HEK293 (cell line): Measurements from ENCODE around the gene MCFD2.
A peak's percentile ranks its signal among the peaks of the same experiment; 100 is the strongest.

Experiments
- CTCF ChIA-PET: fragments of 350-600 bp; formaldehyde crosslinking; extraction: SDS; loops from one replicate; lab custom pipeline; 2021; ENCODE audit warnings: antibody characterized with exemption; lab: Yijun Ruan, JAX
- POLR2A ChIA-PET: fragments of 300-600 bp; formaldehyde crosslinking; extraction: SDS; loops from one replicate; lab custom pipeline; 2020; ENCODE audit warnings: antibody characterized with exemption, inconsistent platforms; lab: Yijun Ruan, JAX
- H3K27ac ChIP-seq: fragments of 200-500 bp; sonication (Bioruptor generic); 2 replicates; pipeline ENCODE4 v1.5.1; 2014; ENCODE audit warnings: low read depth, low read length, control low read depth, inconsistent platforms; ENCODE audit errors: extremely low read depth
- H3K36me3 ChIP-seq, 2 experiments: fragments of 200-500 bp in 1 of 2; sonication (Bioruptor generic) in 1 of 2; 1 replicate in 1 of 2; 2 replicates in 1 of 2; pipeline ENCODE4 v1.5.1; 2014 to 2017; ENCODE audit warnings: inconsistent platforms in 2 of 2, low read length in 2 of 2; ENCODE audit not compliant: control insufficient read depth in 2 of 2, insufficient read depth in 1 of 2
- H3K4me1 ChIP-seq: fragments of 200-500 bp; sonication (Bioruptor generic); 2 replicates; pipeline ENCODE4 v1.5.1; 2014; ENCODE audit warnings: mild to moderate bottlenecking, low read length, inconsistent platforms; ENCODE audit not compliant: control insufficient read depth, insufficient read depth
- H3K4me3 ChIP-seq: 2 replicates; pipeline ENCODE4 v1.5.1; 2011; ENCODE audit warnings: low read depth, mild to moderate bottlenecking, control low read depth, low read length, moderate library complexity
- H3K9me3 ChIP-seq: fragments of 200-500 bp; sonication (Bioruptor generic); 2 replicates; pipeline ENCODE4 v1.5.1; 2014; ENCODE audit warnings: low read depth, low read length, inconsistent platforms; ENCODE audit not compliant: control insufficient read depth, insufficient read depth
- BCL11B ChIP-seq: fragments of 450-650 bp; formaldehyde crosslinking; IDR thresholded peaks from 2 replicates; pipeline ENCODE4 v1.5.1; 2016; ENCODE audit warnings: low read depth, missing biosample characterization, missing genetic modification characterization
- KLF1 ChIP-seq: fragments of 450-650 bp; formaldehyde crosslinking; IDR thresholded peaks from 2 replicates; pipeline ENCODE4 v1.5.1; 2016; ENCODE audit warnings: missing biosample characterization, missing genetic modification characterization
- ZBTB1 ChIP-seq: fragments of 450-650 bp; formaldehyde crosslinking; IDR thresholded peaks from 2 replicates; pipeline ENCODE4 v1.5.1; 2016; ENCODE audit warnings: missing biosample characterization, missing genetic modification characterization
- ZEB2 ChIP-seq: fragments of 450-650 bp; formaldehyde crosslinking; IDR thresholded peaks from 2 replicates; pipeline ENCODE4 v1.5.1; 2016; ENCODE audit warnings: missing biosample characterization, missing genetic modification characterization
- ZNF10 ChIP-seq: fragments of 450-650 bp; formaldehyde crosslinking; IDR thresholded peaks from 2 replicates; pipeline ENCODE4 v1.5.1; 2017; ENCODE audit warnings: missing biosample characterization, missing genetic modification characterization
- ZNF121 ChIP-seq: fragments of 450-650 bp; formaldehyde crosslinking; IDR thresholded peaks from 2 replicates; pipeline ENCODE4 v1.5.1; 2016; ENCODE audit warnings: missing biosample characterization, missing genetic modification characterization
- ZNF175 ChIP-seq: fragments of 450-650 bp; formaldehyde crosslinking; IDR thresholded peaks from 2 replicates; pipeline ENCODE4 v1.5.1; 2016; ENCODE audit warnings: missing biosample characterization, missing genetic modification characterization
- ZNF202 ChIP-seq: fragments of 450-650 bp; formaldehyde crosslinking; IDR thresholded peaks from 2 replicates; pipeline ENCODE4 v1.5.1; 2016; ENCODE audit warnings: missing biosample characterization, missing genetic modification characterization, borderline replicate concordance
- ZNF292 ChIP-seq: fragments of 450-650 bp; formaldehyde crosslinking; IDR thresholded peaks from 2 replicates; pipeline ENCODE4 v1.5.1; 2016; ENCODE audit warnings: low read depth, missing biosample characterization, missing genetic modification characterization, borderline replicate concordance
- ZNF354C ChIP-seq: fragments of 450-650 bp; formaldehyde crosslinking; IDR thresholded peaks from 2 replicates; pipeline ENCODE4 v1.5.1; 2016; ENCODE audit warnings: missing biosample characterization, missing genetic modification characterization, low read depth, borderline replicate concordance
- ZNF416 ChIP-seq: fragments of 450-650 bp; formaldehyde crosslinking; IDR thresholded peaks from 2 replicates; pipeline ENCODE4 v1.5.1; 2016; ENCODE audit warnings: missing biosample characterization, missing genetic modification characterization
- ZNF48 ChIP-seq: fragments of 450-650 bp; formaldehyde crosslinking; IDR thresholded peaks from 2 replicates; pipeline ENCODE4 v1.5.1; 2016; ENCODE audit warnings: missing biosample characterization, missing genetic modification characterization
- ZNF548 ChIP-seq: fragments of 450-650 bp; formaldehyde crosslinking; IDR thresholded peaks from 2 replicates; pipeline ENCODE4 v1.5.1; 2016; ENCODE audit warnings: missing biosample characterization, missing genetic modification characterization
- ZNF571 ChIP-seq: fragments of 450-650 bp; formaldehyde crosslinking; IDR thresholded peaks from 2 replicates; pipeline ENCODE4 v1.5.0; 2017; ENCODE audit warnings: missing biosample characterization, missing genetic modification characterization
- ZNF660 ChIP-seq: fragments of 450-650 bp; IDR thresholded peaks from 2 replicates; pipeline ENCODE4 v1.5.1; 2018; ENCODE audit warnings: missing biosample characterization, mild to moderate bottlenecking, missing genetic modification characterization
- ZNF701 ChIP-seq: fragments of 450-650 bp; formaldehyde crosslinking; IDR thresholded peaks from 2 replicates; pipeline ENCODE4 v1.5.1; 2016; ENCODE audit warnings: missing biosample characterization, missing genetic modification characterization
- ZNF768 ChIP-seq: fragments of 450-650 bp; formaldehyde crosslinking; IDR thresholded peaks from 2 replicates; pipeline ENCODE4 v1.5.1; 2018; ENCODE audit warnings: missing biosample characterization, mild to moderate bottlenecking, missing genetic modification characterization
- TF ChIP-seq, protein P1 (sequence below): fragments of 450-650 bp; formaldehyde crosslinking; IDR thresholded peaks from 2 replicates; pipeline ENCODE4 v1.5.1; 2016; ENCODE audit warnings: missing biosample characterization, missing genetic modification characterization
- TF ChIP-seq, protein P2 (sequence below): fragments of 450-650 bp; IDR thresholded peaks from 2 replicates; pipeline ENCODE4 v1.5.1; 2018; ENCODE audit warnings: missing biosample characterization, mild to moderate bottlenecking, missing genetic modification characterization
- TF ChIP-seq, protein P3 (sequence below): fragments of 450-650 bp; formaldehyde crosslinking; IDR thresholded peaks from 2 replicates; pipeline ENCODE4 v1.5.1; 2016; ENCODE audit warnings: missing biosample characterization, missing genetic modification characterization
- TF ChIP-seq, protein P4 (sequence below): fragments of 450-650 bp; formaldehyde crosslinking; IDR thresholded peaks from 2 replicates; pipeline ENCODE4 v1.5.1; 2016; ENCODE audit warnings: missing biosample characterization, missing genetic modification characterization
- TF ChIP-seq, protein P5 (sequence below): fragments of 450-650 bp; formaldehyde crosslinking; IDR thresholded peaks from 2 replicates; pipeline ENCODE4 v1.5.1; 2016; ENCODE audit warnings: missing biosample characterization, missing genetic modification characterization, borderline replicate concordance

MCFD2 gene

DNA sequence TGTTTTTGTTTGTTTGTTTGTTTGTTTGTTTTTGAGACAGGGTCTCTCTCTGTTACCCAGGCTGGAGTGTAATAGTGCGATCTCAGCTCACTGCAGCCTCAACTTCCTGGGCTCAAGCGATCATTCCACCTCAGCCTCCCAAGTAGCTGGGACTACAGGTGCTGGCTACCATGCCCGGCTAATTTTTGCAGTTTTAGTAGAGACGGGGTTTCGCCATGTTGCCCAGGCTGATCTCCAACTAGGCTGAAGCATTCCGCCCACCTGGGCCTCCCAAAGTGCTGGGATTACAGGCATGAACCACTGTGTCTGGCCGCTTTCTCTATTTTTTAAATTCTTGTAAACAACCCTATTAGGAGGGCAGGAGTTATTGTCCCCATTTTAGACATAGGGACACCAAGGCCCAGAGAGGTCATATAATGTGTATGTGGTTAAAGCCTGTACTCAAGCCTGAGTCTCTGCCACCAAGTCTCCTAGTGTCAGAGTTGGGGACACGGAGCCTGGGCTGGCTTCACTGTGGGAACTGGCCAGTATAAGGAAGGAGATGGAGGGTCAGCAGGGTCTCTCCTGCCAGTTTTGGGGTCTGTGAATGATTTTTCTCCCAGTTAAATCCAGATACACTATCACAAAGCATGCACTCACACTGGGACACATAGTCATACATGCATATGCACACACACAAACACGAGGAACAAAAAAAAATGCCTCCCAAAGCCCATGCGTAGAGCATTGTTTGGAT is 27.5 kb upstream of the MCFD2 start:
- TF ChIP-seq, protein P1, sequence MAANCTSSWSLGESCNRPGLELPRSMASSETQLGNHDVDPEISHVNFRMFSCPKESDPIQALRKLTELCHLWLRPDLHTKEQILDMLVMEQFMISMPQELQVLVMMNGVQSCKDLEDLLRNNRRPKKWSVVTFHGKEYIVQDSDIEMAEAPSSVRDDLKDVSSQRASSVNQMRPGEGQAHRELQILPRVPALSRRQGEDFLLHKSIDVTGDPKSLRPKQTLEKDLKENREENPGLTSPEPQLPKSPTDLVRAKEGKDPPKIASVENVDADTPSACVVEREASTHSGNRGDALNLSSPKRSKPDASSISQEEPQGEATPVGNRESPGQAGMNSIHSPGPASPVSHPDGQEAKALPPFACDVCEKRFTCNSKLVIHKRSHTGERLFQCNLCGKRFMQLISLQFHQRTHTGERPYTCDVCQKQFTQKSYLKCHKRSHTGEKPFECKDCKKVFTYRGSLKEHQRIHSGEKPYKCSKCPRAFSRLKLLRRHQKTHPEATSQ (tag by site-specific recombination), result no peak
- TF ChIP-seq, protein P2, sequence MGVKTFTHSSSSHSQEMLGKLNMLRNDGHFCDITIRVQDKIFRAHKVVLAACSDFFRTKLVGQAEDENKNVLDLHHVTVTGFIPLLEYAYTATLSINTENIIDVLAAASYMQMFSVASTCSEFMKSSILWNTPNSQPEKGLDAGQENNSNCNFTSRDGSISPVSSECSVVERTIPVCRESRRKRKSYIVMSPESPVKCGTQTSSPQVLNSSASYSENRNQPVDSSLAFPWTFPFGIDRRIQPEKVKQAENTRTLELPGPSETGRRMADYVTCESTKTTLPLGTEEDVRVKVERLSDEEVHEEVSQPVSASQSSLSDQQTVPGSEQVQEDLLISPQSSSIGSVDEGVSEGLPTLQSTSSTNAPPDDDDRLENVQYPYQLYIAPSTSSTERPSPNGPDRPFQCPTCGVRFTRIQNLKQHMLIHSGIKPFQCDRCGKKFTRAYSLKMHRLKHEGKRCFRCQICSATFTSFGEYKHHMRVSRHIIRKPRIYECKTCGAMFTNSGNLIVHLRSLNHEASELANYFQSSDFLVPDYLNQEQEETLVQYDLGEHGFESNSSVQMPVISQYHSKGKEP (tag by site-specific recombination), result no peak
- Histone ChIP-seq H3K4me3 (no peak overlapping the region), H3K36me3 (no peaks in the 10 kb centered on the region; a peak in 1 of 3 replicates), H3K27ac (no peak overlapping the region), H3K4me1 (peaks cover 3% of the 10 kb centered on the region), H3K9me3 (no peaks in the 10 kb centered on the region)
- CTCF ChIA-PET, result interaction anchor here (0.6 to 2.8 kb wide), 2 partner anchors 380 to 689 kb away, joined by 3 to 11 read pairs; no protein-coding TSS in a partner anchor
- POLR2A ChIA-PET, result no interaction called here

DNA sequence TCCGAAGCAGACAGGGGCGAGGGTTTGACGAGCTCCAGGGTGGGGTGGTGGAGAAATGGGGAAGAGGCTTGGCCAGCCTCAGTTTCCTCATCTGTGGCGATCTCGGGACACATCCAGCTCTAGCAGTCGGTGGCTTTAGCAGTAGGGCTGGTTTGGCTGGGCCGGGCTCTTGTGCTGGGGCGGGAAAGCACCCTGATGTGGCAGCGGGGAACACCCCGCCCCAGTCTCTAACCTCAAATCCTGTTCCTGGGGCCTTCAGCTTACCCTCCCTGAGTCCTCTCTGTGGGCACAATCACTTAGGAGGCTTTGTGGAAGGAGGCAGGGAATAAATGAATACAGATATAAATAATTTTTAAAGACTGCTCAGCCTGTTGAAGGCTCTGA is 26.5 kb upstream of the MCFD2 start:
- Histone ChIP-seq H3K9me3 (no peaks in the 10 kb centered on the region), H3K36me3 (no peaks in the 10 kb centered on the region; a peak in 1 of 3 replicates), H3K27ac (peak overlapping the region; percentile 82; the same call in 1 of the 2 replicates), H3K4me3 (peak overlapping the region; percentile 84), H3K4me1 (peaks cover 3% of the 10 kb centered on the region)
- ChIA-PET POLR2A (no interaction called here), CTCF (interaction anchor here (0.6 to 2.8 kb wide), 2 partner anchors 381 to 690 kb away, joined by 3 to 11 read pairs; no protein-coding TSS in a partner anchor)
- TF ChIP-seq ZBTB1 (tag by site-specific recombination) (no peak), KLF1 (no peak), ZNF202 (tag by site-specific recombination) (no peak), ZNF48 (no peak), ZNF416 (tag by site-specific recombination) (no peak), ZNF660 (tag by site-specific recombination) (no peak), ZNF10 (tag by site-specific recombination) (no peak), ZNF768 (no peak), ZNF548 (tag by site-specific recombination) (no peak), ZNF292 (tag by site-specific recombination) (no peak), ZNF354C (no peak), ZNF701 (tag by site-specific recombination) (no peak), BCL11B (tag by site-specific recombination) (no peak), ZNF175 (no peak), ZNF121 (tag by site-specific recombination) (no peak), ZNF571 (tag by site-specific recombination) (no peak), ZEB2 (tag by site-specific recombination) (no peak)
- TF ChIP-seq, protein P3, sequence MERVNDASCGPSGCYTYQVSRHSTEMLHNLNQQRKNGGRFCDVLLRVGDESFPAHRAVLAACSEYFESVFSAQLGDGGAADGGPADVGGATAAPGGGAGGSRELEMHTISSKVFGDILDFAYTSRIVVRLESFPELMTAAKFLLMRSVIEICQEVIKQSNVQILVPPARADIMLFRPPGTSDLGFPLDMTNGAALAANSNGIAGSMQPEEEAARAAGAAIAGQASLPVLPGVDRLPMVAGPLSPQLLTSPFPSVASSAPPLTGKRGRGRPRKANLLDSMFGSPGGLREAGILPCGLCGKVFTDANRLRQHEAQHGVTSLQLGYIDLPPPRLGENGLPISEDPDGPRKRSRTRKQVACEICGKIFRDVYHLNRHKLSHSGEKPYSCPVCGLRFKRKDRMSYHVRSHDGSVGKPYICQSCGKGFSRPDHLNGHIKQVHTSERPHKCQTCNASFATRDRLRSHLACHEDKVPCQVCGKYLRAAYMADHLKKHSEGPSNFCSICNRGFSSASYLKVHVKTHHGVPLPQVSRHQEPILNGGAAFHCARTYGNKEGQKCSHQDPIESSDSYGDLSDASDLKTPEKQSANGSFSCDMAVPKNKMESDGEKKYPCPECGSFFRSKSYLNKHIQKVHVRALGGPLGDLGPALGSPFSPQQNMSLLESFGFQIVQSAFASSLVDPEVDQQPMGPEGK (tag by site-specific recombination), result no peak
- TF ChIP-seq, protein P4, sequence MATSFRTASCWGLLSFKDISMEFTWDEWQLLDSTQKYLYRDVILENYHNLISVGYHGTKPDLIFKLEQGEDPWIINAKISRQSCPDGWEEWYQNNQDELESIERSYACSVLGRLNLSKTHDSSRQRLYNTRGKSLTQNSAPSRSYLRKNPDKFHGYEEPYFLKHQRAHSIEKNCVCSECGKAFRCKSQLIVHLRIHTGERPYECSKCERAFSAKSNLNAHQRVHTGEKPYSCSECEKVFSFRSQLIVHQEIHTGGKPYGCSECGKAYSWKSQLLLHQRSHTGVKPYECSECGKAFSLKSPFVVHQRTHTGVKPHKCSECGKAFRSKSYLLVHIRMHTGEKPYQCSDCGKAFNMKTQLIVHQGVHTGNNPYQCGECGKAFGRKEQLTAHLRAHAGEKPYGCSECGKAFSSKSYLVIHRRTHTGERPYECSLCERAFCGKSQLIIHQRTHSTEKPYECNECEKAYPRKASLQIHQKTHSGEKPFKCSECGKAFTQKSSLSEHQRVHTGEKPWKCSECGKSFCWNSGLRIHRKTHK (tag by site-specific recombination), result no peak
- TF ChIP-seq, protein P5, sequence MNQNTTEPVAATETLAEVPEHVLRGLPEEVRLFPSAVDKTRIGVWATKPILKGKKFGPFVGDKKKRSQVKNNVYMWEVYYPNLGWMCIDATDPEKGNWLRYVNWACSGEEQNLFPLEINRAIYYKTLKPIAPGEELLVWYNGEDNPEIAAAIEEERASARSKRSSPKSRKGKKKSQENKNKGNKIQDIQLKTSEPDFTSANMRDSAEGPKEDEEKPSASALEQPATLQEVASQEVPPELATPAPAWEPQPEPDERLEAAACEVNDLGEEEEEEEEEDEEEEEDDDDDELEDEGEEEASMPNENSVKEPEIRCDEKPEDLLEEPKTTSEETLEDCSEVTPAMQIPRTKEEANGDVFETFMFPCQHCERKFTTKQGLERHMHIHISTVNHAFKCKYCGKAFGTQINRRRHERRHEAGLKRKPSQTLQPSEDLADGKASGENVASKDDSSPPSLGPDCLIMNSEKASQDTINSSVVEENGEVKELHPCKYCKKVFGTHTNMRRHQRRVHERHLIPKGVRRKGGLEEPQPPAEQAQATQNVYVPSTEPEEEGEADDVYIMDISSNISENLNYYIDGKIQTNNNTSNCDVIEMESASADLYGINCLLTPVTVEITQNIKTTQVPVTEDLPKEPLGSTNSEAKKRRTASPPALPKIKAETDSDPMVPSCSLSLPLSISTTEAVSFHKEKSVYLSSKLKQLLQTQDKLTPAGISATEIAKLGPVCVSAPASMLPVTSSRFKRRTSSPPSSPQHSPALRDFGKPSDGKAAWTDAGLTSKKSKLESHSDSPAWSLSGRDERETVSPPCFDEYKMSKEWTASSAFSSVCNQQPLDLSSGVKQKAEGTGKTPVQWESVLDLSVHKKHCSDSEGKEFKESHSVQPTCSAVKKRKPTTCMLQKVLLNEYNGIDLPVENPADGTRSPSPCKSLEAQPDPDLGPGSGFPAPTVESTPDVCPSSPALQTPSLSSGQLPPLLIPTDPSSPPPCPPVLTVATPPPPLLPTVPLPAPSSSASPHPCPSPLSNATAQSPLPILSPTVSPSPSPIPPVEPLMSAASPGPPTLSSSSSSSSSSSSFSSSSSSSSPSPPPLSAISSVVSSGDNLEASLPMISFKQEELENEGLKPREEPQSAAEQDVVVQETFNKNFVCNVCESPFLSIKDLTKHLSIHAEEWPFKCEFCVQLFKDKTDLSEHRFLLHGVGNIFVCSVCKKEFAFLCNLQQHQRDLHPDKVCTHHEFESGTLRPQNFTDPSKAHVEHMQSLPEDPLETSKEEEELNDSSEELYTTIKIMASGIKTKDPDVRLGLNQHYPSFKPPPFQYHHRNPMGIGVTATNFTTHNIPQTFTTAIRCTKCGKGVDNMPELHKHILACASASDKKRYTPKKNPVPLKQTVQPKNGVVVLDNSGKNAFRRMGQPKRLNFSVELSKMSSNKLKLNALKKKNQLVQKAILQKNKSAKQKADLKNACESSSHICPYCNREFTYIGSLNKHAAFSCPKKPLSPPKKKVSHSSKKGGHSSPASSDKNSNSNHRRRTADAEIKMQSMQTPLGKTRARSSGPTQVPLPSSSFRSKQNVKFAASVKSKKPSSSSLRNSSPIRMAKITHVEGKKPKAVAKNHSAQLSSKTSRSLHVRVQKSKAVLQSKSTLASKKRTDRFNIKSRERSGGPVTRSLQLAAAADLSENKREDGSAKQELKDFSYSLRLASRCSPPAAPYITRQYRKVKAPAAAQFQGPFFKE (tag by site-specific recombination), result no peak
